HepG2 (cell line): ENCODE measurements around the gene AJUBA. TPM values are rescaled to one million over a fixed set of nuclear protein-coding genes. Genes with fewer than 3 reads are reported as not detected.

Source experiments
- ATAC-seq: fragments of 200-7000 bp; cut with Tn5 transposase; 3 replicates; pipeline ENCODE4 v1.9.1; 2020; ENCODE audit warnings: mild to moderate bottlenecking, moderate library complexity
- BruUV-seq: library from RNA; stranded (reverse); fragments of 400-500 nt; replicated peaks from 2 replicates; lab custom pipeline; 2021; lab: Mats Ljungman, UMichigan
- CTCF ChIA-PET: fragments of 300-600 bp; formaldehyde crosslinking; extraction: SDS; loops from one replicate; lab custom pipeline; 2021; ENCODE audit warnings: low total read pairs, inconsistent platforms, low intra/inter-chr PET ratio; lab: Yijun Ruan, JAX
- POLR2A ChIA-PET: fragments of 350-600 bp; sonication (Branson Sonifier 250); formaldehyde crosslinking; loops from one replicate; lab custom pipeline; 2020; ENCODE audit warnings: antibody characterized with exemption, inconsistent platforms; lab: Yijun Ruan, JAX
- DNase-seq: peaks from one replicate; pipeline ENCODE4 v3.0.0-alpha.2; 2015; ENCODE audit warnings: low spot score
- FAIRE-seq: peaks from 3 replicates; lab custom pipeline; 2011; peaks lifted over from hg19 to GRCh38; lab: Jason Lieb, UNC
- H2AFZ ChIP-seq: one replicate; pipeline ENCODE4 v1.6.1; 2011; ENCODE audit warnings: low read length, inconsistent platforms
- H3K27ac ChIP-seq: fragments of 300-600 bp; 3 replicates; pipeline ENCODE4 v1.8.0; 2011; ENCODE audit warnings: mixed run types, mild to moderate bottlenecking, mixed read lengths, low read length, inconsistent platforms; ENCODE audit not compliant: insufficient read depth; ENCODE audit errors: extremely low read length
- H3K27me3 ChIP-seq, 2 experiments: fragments of 200-600 bp in 1 of 2; 2 replicates in 1 of 2; 3 replicates in 1 of 2; pipeline versions ENCODE4 v1.6.0 to v1.8.0; 2011; ENCODE audit warnings: low read length in 2 of 2, mild to moderate bottlenecking in 2 of 2, moderate library complexity in 2 of 2, inconsistent platforms in 1 of 2; ENCODE audit not compliant: insufficient read depth in 2 of 2, control insufficient read depth in 1 of 2
- H3K36me3 ChIP-seq, 2 experiments: fragments of 200-600 bp in 1 of 2; replicated peaks in 1 of 2; 2 replicates in 1 of 2; 3 replicates in 1 of 2; pipeline versions ENCODE4 v1.5.1 to v1.8.0; 2011; ENCODE audit warnings: low read length in 2 of 2, inconsistent platforms in 1 of 2; ENCODE audit not compliant: insufficient read depth in 2 of 2, control insufficient read depth in 1 of 2
- H3K4me1 ChIP-seq: 2 replicates; pipeline ENCODE4 v1.5.1; 2012; ENCODE audit warnings: low read length, inconsistent platforms; ENCODE audit not compliant: insufficient read depth
- H3K4me2 ChIP-seq: 2 replicates; pipeline ENCODE4 v1.6.0; 2011; ENCODE audit warnings: low read depth, low read length, inconsistent platforms
- H3K4me3 ChIP-seq, 3 experiments: fragments of 200-600 bp in 1 of 3; sonication (generic), shearing (Covaris generic) in 1 of 3; replicated peaks in 1 of 3; 2 replicates each; pipeline ENCODE4 v1.5.1; 2011 to 2016; ENCODE audit warnings: low read length in 3 of 3, inconsistent platforms in 2 of 3, low read depth in 2 of 3, mild to moderate bottlenecking in 2 of 3, control low read depth in 1 of 3, mixed read lengths in 1 of 3; ENCODE audit not compliant: insufficient read depth in 1 of 3
- H3K79me2 ChIP-seq: one replicate; pipeline ENCODE4 v1.6.1; 2011; ENCODE audit warnings: low read length, inconsistent platforms; ENCODE audit not compliant: insufficient read depth
- H3K9ac ChIP-seq: 2 replicates; pipeline ENCODE4 v1.6.0; 2011; ENCODE audit warnings: mild to moderate bottlenecking, low read depth, low read length, inconsistent platforms; ENCODE audit not compliant: insufficient read depth
- H3K9me3 ChIP-seq: 2 replicates; pipeline ENCODE4 v1.5.1; 2012; ENCODE audit warnings: mild to moderate bottlenecking, low read length
- H4K20me1 ChIP-seq: 2 replicates; pipeline ENCODE4 v1.6.0; 2011; ENCODE audit warnings: inconsistent platforms, mild to moderate bottlenecking, low read length, moderate library complexity; ENCODE audit not compliant: insufficient read depth
- AKAP8 ChIP-seq: sonication (generic); formaldehyde crosslinking; IDR thresholded peaks from 2 replicates; pipeline ENCODE4 v1.5.1; 2020; ENCODE audit warnings: mild to moderate bottlenecking, missing genetic modification reagents
- FOXA1 ChIP-seq, 2 experiments: fragments of 450-650 bp in 1 of 2; sonication (generic) in 1 of 2; formaldehyde crosslinking in 1 of 2; IDR thresholded peaks; 2 replicates each; pipeline versions ENCODE4 v1.4.0 to v1.6.1; 2016 to 2020; ENCODE audit warnings: missing genetic modification reagents in 1 of 2
- KLF13 ChIP-seq: sonication (generic); formaldehyde crosslinking; IDR thresholded peaks from 2 replicates; pipeline ENCODE4 v1.4.0; 2020; ENCODE audit warnings: mild to moderate bottlenecking, missing genetic modification reagents
- KMT2B ChIP-seq: IDR thresholded peaks from 2 replicates; pipeline ENCODE4 v1.6.1; 2016; ENCODE audit warnings: missing genetic modification reagents, missing compliant biosample characterization
- NFE2L2 ChIP-seq: fragments of 150-350 bp; IDR thresholded peaks from 2 replicates; pipeline ENCODE4 v1.6.1; 2014; ENCODE audit warnings: low read length
- PAX8 ChIP-seq: sonication (generic); formaldehyde crosslinking; IDR thresholded peaks from 2 replicates; pipeline ENCODE4 v1.8.0; 2022; ENCODE audit warnings: mild to moderate bottlenecking, missing genetic modification reagents, borderline replicate concordance
- PCBP2 ChIP-seq: fragments of 200-400 bp; formaldehyde crosslinking; optimal IDR thresholded peaks from 2 replicates; pipeline ENCODE3; 2018; ENCODE audit warnings: low read length, low read depth; ENCODE audit not compliant: poor library complexity, severe bottlenecking
- PITX1 ChIP-seq: sonication (generic); formaldehyde crosslinking; IDR thresholded peaks from 2 replicates; pipeline ENCODE4 v1.5.1; 2020; ENCODE audit warnings: mild to moderate bottlenecking, missing genetic modification reagents
- RBM22 ChIP-seq: fragments of 200-400 bp; formaldehyde crosslinking; optimal IDR thresholded peaks from 2 replicates; pipeline ENCODE3; 2017; ENCODE audit warnings: mild to moderate bottlenecking, low read length, moderate library complexity
- RFX3 ChIP-seq: IDR thresholded peaks from 2 replicates; pipeline ENCODE4 v1.6.1; 2016; ENCODE audit warnings: missing biosample characterization, missing genetic modification reagents
- SMAD3 ChIP-seq: sonication (generic); formaldehyde crosslinking; IDR thresholded peaks from 2 replicates; pipeline ENCODE4 v1.4.0; 2020; ENCODE audit warnings: missing genetic modification reagents
- ZNF124 ChIP-seq: sonication (generic); formaldehyde crosslinking; IDR thresholded peaks from 2 replicates; pipeline ENCODE4 v1.4.0; 2020; ENCODE audit warnings: missing genetic modification reagents
- ZNF350 ChIP-seq: sonication (generic); formaldehyde crosslinking; IDR thresholded peaks from 2 replicates; pipeline ENCODE4 v1.4.0; 2020; ENCODE audit warnings: mild to moderate bottlenecking, low read depth, missing genetic modification reagents, borderline replicate concordance
- WGBS: methylation state at CpG from one replicate; pipeline ENCODE4 v1.1.6; 2017; ENCODE audit warnings: low lambda C conversion rate; 5-methylcytosine and 5-hydroxymethylcytosine counted together
- in situ Hi-C: cut with HindIII; loops from 2 replicates; pipeline ENCODE4 v1.10.0; 2017; ENCODE audit warnings: low pct_unique_long_range_greater_than_20kb; ENCODE audit not compliant: extremely low pct_ligation_motif_present
- intact Hi-C: fragments of 100-400 bp; cut with micrococcal nuclease; formaldehyde crosslinking; loops from one replicate; pipeline ENCODE4 v1.10.0; 2022; ENCODE audit not compliant: unreplicated experiment
- polyA plus RNA-seq, 8 experiments: library from polyadenylated mRNA; depleted of rRNA in 3 of 8; stranded (reverse) in 7 of 8; unstranded in 1 of 8; fragments of >200 nt; fragmentation: Illumina TruSeq in 4 of 8; extraction: Trizol in 4 of 8; gene quantifications; 2 replicates each; pipeline versions ENCODE4 v1.2.1 to v1.2.3, GENCODE V29; 2011 to 2016; ENCODE audit warnings: low read depth in 4 of 8, missing spikeins in 1 of 8, mixed read lengths in 1 of 8; ENCODE audit not compliant: insufficient read depth in 1 of 8
- total RNA-seq, 5 experiments: library from RNA; depleted of rRNA; stranded (reverse); fragments of >200 nt; fragmentation: Illumina TruSeq; extraction: Trizol; gene quantifications; 2 replicates each; pipeline ENCODE4 v1.2.3, GENCODE V29; 2016; ENCODE audit warnings: low read depth in 1 of 5
- TF ChIP-seq, protein P1 (sequence below): sonication (generic); formaldehyde crosslinking; IDR thresholded peaks from 2 replicates; pipeline ENCODE4 v1.8.0; 2023; ENCODE audit warnings: mild to moderate bottlenecking, missing genetic modification reagents
- TF ChIP-seq, protein P2 (sequence below): sonication (generic); formaldehyde crosslinking; IDR thresholded peaks from 2 replicates; pipeline ENCODE4 v1.5.1; 2020; ENCODE audit warnings: mild to moderate bottlenecking, missing genetic modification reagents, moderate library complexity
- TF ChIP-seq, protein P3 (sequence below), 2 experiments: sonication (generic) in 1 of 2; formaldehyde crosslinking in 1 of 2; IDR thresholded peaks; 2 replicates each; pipeline versions ENCODE4 v1.5.1 to v1.6.1; 2011 to 2020; ENCODE audit warnings: borderline replicate concordance in 1 of 2, low read depth in 1 of 2, low read length in 1 of 2, mild to moderate bottlenecking in 1 of 2, missing genetic modification reagents in 1 of 2, moderate library complexity in 1 of 2

AJUBA gene
- total and polyA plus RNA-seq, 2 of the 13 experiments (the other 11 are each of a cell fraction or from before 2014, with no cell fraction given): 157 to 241 TPM

DNA sequence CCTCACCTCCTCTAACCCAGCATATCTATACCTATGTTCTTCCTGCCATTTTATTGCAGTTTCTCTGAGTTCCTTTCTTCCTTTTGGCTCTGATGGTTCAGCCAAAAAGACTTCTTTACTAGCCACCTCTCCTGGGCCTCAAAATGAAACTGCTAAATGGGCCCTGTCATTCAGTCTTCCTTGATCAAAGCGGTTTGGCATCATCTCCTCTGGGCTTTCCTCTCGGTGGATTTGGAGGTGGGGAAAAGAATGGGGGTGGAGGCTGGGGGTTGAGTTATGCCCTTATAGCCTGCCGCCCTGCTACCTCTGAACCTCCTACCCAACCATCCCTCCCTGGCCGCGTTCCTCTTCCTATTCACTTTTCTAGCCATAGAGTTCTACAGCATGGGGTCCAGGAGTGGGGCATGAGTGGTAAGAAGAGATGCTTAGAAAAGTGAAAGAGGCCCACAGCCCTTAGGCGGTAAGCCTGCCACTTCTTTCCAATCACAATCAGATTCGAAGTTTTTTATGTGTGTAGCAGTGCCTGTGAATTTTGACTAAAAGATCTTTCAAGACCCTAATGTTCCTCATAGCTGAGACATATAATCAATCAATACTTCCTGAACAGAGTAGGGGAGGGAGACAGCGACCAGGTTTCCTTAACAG, 2.5 kb downstream of the AJUBA start:
- H3K4me1 ChIP-seq: peaks cover 75% of the 10 kb centered on the region
- peaks cover 72% of the 10 kb centered on the region for H3K79me2 ChIP-seq
- ChIA-PET CTCF (no interaction called here), POLR2A (interaction anchor here (0.7 to 25.8 kb wide), 11 partner anchors 14 to 419 kb away, joined by 3 to 1670 read pairs (median 38); partner anchors contain the start of genes ACIN1, C14orf119, CDH24 and HAUS4)
- no peaks in the 10 kb centered on the region for H4K20me1 ChIP-seq
- TSS peak; percentile 34 for BruUV-seq
- intact Hi-C loops: loop anchor here (5.0 to 10.0 kb wide), 2 partner anchors 108 to 325 kb away; partner anchors contain the start of genes BCL2L2, LRP10 and PPP1R3E
- in situ Hi-C loops: no loop called here
- peak overlapping the region; percentile 93 for H3K9ac ChIP-seq
- FAIRE-seq (no peak), ATAC-seq (no peak), DNase-seq (peak; percentile 49)
- H3K27me3 ChIP-seq: no peaks in the 10 kb centered on the region; a peak in 1 of 5 replicates
- no peaks in the 10 kb centered on the region for H3K9me3 ChIP-seq
- peak overlapping the region; percentile 86 to 98 (median 89) for H3K4me3 ChIP-seq
- WGBS: 6% methylated on average over 8 of the region's 8 CpGs
- peak overlapping the region; percentile 97 for H3K27ac ChIP-seq
- H2AFZ ChIP-seq: no peak overlapping the region
- H3K4me2 ChIP-seq: peak overlapping the region; percentile 98
- peaks cover 9 to 26% of the 10 kb centered on the region in 2 experiments for H3K36me3 ChIP-seq
- TF ChIP-seq FOXA1 (IDR thresholded peaks at IDR 0.05) (no peak), FOXA1 (CRISPR knock-in tag; IDR thresholded peaks at IDR 0.05) (no peak), KLF13 (CRISPR knock-in tag) (0 out of 2 replicates have a peak, but pooled peaks have one; percentile 17), SMAD3 (no peak; the same call in 1 of the 2 replicates), PAX8 (CRISPR knock-in tag) (no peak), PITX1 (CRISPR knock-in tag) (0 out of 2 replicates have a peak, but pooled peaks have one; percentile 9), KMT2B (CRISPR knock-in tag) (0 out of 2 replicates have a peak, but pooled peaks have one; percentile 25), RFX3 (no peak), PCBP2 (peak; percentile 70), NFE2L2 (0 out of 2 replicates have a peak, but pooled peaks have one; percentile 2), RBM22 (peak; percentile 77), ZNF124 (CRISPR knock-in tag) (0 out of 2 replicates have a peak, but pooled peaks have one; percentile 11), ZNF350 (CRISPR knock-in tag) (0 out of 2 replicates have a peak, but pooled peaks have one; percentile 1), AKAP8 (CRISPR knock-in tag) (no peak)
- TF ChIP-seq, protein P1, sequence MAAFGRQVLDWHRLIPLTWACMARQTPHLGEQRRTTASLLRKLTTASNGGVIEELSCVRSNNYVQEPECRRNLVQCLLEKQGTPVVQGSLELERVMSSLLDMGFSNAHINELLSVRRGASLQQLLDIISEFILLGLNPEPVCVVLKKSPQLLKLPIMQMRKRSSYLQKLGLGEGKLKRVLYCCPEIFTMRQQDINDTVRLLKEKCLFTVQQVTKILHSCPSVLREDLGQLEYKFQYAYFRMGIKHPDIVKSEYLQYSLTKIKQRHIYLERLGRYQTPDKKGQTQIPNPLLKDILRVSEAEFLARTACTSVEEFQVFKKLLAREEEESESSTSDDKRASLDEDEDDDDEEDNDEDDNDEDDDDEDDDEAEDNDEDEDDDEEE (CRISPR knock-in tag): no peak
- TF ChIP-seq, protein P2, sequence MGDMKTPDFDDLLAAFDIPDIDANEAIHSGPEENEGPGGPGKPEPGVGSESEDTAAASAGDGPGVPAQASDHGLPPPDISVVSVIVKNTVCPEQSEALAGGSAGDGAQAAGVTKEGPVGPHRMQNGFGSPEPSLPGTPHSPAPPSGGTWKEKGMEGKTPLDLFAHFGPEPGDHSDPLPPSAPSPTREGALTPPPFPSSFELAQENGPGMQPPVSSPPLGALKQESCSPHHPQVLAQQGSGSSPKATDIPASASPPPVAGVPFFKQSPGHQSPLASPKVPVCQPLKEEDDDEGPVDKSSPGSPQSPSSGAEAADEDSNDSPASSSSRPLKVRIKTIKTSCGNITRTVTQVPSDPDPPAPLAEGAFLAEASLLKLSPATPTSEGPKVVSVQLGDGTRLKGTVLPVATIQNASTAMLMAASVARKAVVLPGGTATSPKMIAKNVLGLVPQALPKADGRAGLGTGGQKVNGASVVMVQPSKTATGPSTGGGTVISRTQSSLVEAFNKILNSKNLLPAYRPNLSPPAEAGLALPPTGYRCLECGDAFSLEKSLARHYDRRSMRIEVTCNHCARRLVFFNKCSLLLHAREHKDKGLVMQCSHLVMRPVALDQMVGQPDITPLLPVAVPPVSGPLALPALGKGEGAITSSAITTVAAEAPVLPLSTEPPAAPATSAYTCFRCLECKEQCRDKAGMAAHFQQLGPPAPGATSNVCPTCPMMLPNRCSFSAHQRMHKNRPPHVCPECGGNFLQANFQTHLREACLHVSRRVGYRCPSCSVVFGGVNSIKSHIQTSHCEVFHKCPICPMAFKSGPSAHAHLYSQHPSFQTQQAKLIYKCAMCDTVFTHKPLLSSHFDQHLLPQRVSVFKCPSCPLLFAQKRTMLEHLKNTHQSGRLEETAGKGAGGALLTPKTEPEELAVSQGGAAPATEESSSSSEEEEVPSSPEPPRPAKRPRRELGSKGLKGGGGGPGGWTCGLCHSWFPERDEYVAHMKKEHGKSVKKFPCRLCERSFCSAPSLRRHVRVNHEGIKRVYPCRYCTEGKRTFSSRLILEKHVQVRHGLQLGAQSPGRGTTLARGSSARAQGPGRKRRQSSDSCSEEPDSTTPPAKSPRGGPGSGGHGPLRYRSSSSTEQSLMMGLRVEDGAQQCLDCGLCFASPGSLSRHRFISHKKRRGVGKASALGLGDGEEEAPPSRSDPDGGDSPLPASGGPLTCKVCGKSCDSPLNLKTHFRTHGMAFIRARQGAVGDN (CRISPR knock-in tag): no peak
- TF ChIP-seq, protein P3, sequence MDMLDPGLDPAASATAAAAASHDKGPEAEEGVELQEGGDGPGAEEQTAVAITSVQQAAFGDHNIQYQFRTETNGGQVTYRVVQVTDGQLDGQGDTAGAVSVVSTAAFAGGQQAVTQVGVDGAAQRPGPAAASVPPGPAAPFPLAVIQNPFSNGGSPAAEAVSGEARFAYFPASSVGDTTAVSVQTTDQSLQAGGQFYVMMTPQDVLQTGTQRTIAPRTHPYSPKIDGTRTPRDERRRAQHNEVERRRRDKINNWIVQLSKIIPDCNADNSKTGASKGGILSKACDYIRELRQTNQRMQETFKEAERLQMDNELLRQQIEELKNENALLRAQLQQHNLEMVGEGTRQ (IDR thresholded peaks at IDR 0.05; ENCODE audit: low read depth, low read length): no peak
- TF ChIP-seq, protein P3 (CRISPR knock-in tag; IDR thresholded peaks at IDR 0.05; ENCODE audit: borderline replicate concordance): no peak
